ENCODE results near the gene SLC25A2. TPM values are rescaled to one million over a fixed set of nuclear protein-coding genes. Genes with fewer than 3 reads are reported as not detected.
A peak's percentile ranks its signal among the peaks of the same experiment; 100 is the strongest.

The SLC25A2 gene
- total and polyA plus RNA-seq, 10 of the 15 experiments (the other 5 are each of a cell fraction or from before 2014, with no cell fraction given), result 0.09 to 0.44 (median 0.24) TPM; not detected in 6

GRCh38 chr5:141320225-141321169 is 16.6 kb upstream of the SLC25A2 start, which contains the start of gene TAF7 (continued):
- TF ChIP-seq USF1 (IDR thresholded peaks at IDR 0.05; ENCODE audit: borderline replicate concordance, extremely low read length, insufficient read depth, low read depth, low read length) (no peak), SREBF2 (IDR thresholded peaks at IDR 0.05; ENCODE audit: low read length) (no peak; the same call in 1 of the 2 replicates), CEBPZ (IDR thresholded peaks at IDR 0.05; ENCODE audit: low read depth, low read length) (no peak), TARDBP (IDR thresholded peaks at IDR 0.05; ENCODE audit: borderline replicate concordance) (no peak), FOXM1 (IDR thresholded peaks at IDR 0.05; ENCODE audit: low read depth, low read length) (0 out of 2 replicates have a peak, but pooled peaks have one; percentile 11), NFYB (IDR thresholded peaks at IDR 0.05; ENCODE audit: insufficient read depth, low read depth, low read length) (0 out of 2 replicates have a peak, but pooled peaks have one; percentile 3), MEF2B (IDR thresholded peaks at IDR 0.05; ENCODE audit: partially characterized antibody, poor library complexity, severe bottlenecking) (no peak), CEBPB (IDR thresholded peaks at IDR 0.05; ENCODE audit: borderline replicate concordance in 1 of 2, low read depth in 2 of 2, low read length in 2 of 2) (no peak), CBX5 (IDR thresholded peaks at IDR 0.05; ENCODE audit: low read depth) (peak; percentile 97), RAD21 (IDR thresholded peaks at IDR 0.05; ENCODE audit: insufficient read depth, low read depth, low read length) (peak; percentile 70), HDAC2 (IDR thresholded peaks at IDR 0.05) (no peak), NRF1 (conservative IDR thresholded peaks at IDR 0.05; ENCODE audit: low read depth, low read length) (peak; percentile 79), NFYA (IDR thresholded peaks at IDR 0.05; ENCODE audit: borderline replicate concordance, low read depth, low read length) (no peak), SPI1 (IDR thresholded peaks at IDR 0.05; ENCODE audit: borderline replicate concordance, insufficient read depth, low read depth, low read length) (peak; percentile 93), DPF2 (IDR thresholded peaks at IDR 0.05) (peak; percentile 96), SMARCA5 (IDR thresholded peaks at IDR 0.05) (peak; percentile 93; the same call in 1 of the 2 replicates), PKNOX1 (IDR thresholded peaks at IDR 0.05) (peak; percentile 99), CUX1 (IDR thresholded peaks at IDR 0.05; ENCODE audit: insufficient replicate concordance, low read depth, low read length) (no peak)
